Dermis blood vessel endothelial cell (primary cell): ENCODE measurements around the gene JAK1. TPM values are rescaled to one million over a fixed set of nuclear protein-coding genes. Genes with fewer than 3 reads are reported as not detected.
A peak's percentile ranks its signal among the peaks of the same experiment; 100 is the strongest.
"Not testable (repeated sequence)": the region's sequence is repeated elsewhere in the genome, so short reads cannot be mapped to it uniquely, and the experiment has no call there.

Experiments used
- DNase-seq: peaks from one replicate; pipeline ENCODE4 v3.0.0; 2010
- total RNA-seq: library from RNA; depleted of rRNA; stranded (reverse); fragments of >200 nt; gene quantifications from 2 replicates; pipeline ENCODE4 v1.2.3, GENCODE V29; 2014

The JAK1 gene
- total RNA-seq, 1 donor from 2014 or later = 254 TPM

- DNase-seq = no peak
These were observed 18.1 kb downstream of the JAK1 start for GRCh38 chr1:64948216-64948615.

GRCh38 chr1:64946916-64947315 is 19.4 kb downstream of the JAK1 start:
- DNase-seq = no peak

GRCh38 chr1:64944913-64945312 is 21.4 kb downstream of the JAK1 start:
- no peak for DNase-seq

GRCh38 chr1:64942675-64943074 is 23.7 kb downstream of the JAK1 start:
- DNase-seq = no peak

GRCh38 chr1:64942118-64942517 is 24.2 kb downstream of the JAK1 start:
- no peak for DNase-seq

- no peak for DNase-seq
These were observed 24.8 kb downstream of the JAK1 start for GRCh38 chr1:64941461-64942117.

GRCh38 chr1:64940025-64940424 is 26.3 kb downstream of the JAK1 start:
- peak; percentile 65 for DNase-seq

GRCh38 chr1:64938991-64939390 is 27.4 kb downstream of the JAK1 start:
- no peak for DNase-seq

- no peak for DNase-seq
These were observed 29.4 kb downstream of the JAK1 start for GRCh38 chr1:64936956-64937355.

GRCh38 chr1:64935551-64936155 is 30.7 kb downstream of the JAK1 start:
- no peak for DNase-seq

- no peak for DNase-seq
These were observed 31.5 kb downstream of the JAK1 start for GRCh38 chr1:64934878-64935275.

GRCh38 chr1:64934115-64934877 is 32.1 kb downstream of the JAK1 start:
- DNase-seq = peak; percentile 68

GRCh38 chr1:64933296-64934070 is 32.9 kb downstream of the JAK1 start:
- peak; percentile 91 for DNase-seq

GRCh38 chr1:64932962-64933295 is 33.4 kb downstream of the JAK1 start:
- DNase-seq = no peak

GRCh38 chr1:64930640-64931039 is 35.7 kb downstream of the JAK1 start:
- not testable (repeated sequence) for DNase-seq

- DNase-seq = no peak
These were observed 37.1 kb downstream of the JAK1 start for GRCh38 chr1:64929221-64929620.

- no peak for DNase-seq
These were observed 38.0 kb downstream of the JAK1 start for GRCh38 chr1:64928325-64928724.

- no peak for DNase-seq
These were observed 40.8 kb downstream of the JAK1 start for GRCh38 chr1:64925594-64925993.

- DNase-seq = no peak
These were observed 43.0 kb downstream of the JAK1 start for GRCh38 chr1:64923294-64923718.

GRCh38 chr1:64922336-64922735 is 44.0 kb downstream of the JAK1 start:
- peak; percentile 20 for DNase-seq

GRCh38 chr1:64921771-64922170 is 44.6 kb downstream of the JAK1 start:
- peak; percentile 37 for DNase-seq

GRCh38 chr1:64920941-64921589 is 45.3 kb downstream of the JAK1 start:
- peak; percentile 72 for DNase-seq

GRCh38 chr1:64919120-64919519 is 47.2 kb downstream of the JAK1 start:
- peak; percentile 36 for DNase-seq
